Heart right ventricle (tissue), 16 donors: Measurements from ENCODE around the gene MLLT3. TPM values are rescaled to one million over a fixed set of nuclear protein-coding genes. Genes with fewer than 3 reads are reported as not detected.

Experiments used
- ATAC-seq, 8 donors: fragments of 200-7000 bp; cut with Tn5 transposase; one replicate each; pipeline ENCODE4 v1.9.1; 2020; ENCODE audit warnings: mild to moderate bottlenecking in 8 of 8, moderate library complexity in 8 of 8, moderate number of reproducible peaks in 1 of 8
- DNase-seq, 2 donors: peaks; one replicate each; pipeline ENCODE4 v3.0.0-alpha.2; 2020
- H3K27ac ChIP-seq, 10 donors: fragments of 200-600 bp; sonication (generic) in 2 of 10; one replicate each; pipeline versions ENCODE4 v1.5.0 to v1.8.0; 2020 to 2022; ENCODE audit warnings: mild to moderate bottlenecking in 3 of 10
- H3K27me3 ChIP-seq, 7 donors: fragments of 200-600 bp; one replicate each; pipeline ENCODE4 v1.8.0; 2021 to 2022; ENCODE audit warnings: mild to moderate bottlenecking in 2 of 7
- H3K36me3 ChIP-seq, 9 donors: fragments of 200-600 bp; sonication (generic) in 1 of 9; one replicate each; pipeline versions ENCODE4 v1.5.0 to v1.8.0; 2020 to 2022; ENCODE audit warnings: mild to moderate bottlenecking in 2 of 9
- H3K4me1 ChIP-seq, 9 donors: fragments of 200-600 bp; sonication (generic) in 1 of 9; one replicate each; pipeline versions ENCODE4 v1.5.0 to v1.8.0; 2020 to 2022; ENCODE audit warnings: mild to moderate bottlenecking in 4 of 9
- H3K4me3 ChIP-seq, 10 donors: fragments of 200-600 bp; sonication (generic) in 2 of 10; one replicate each; pipeline versions ENCODE4 v1.5.0 to v1.8.0; 2020 to 2022; ENCODE audit warnings: mild to moderate bottlenecking in 7 of 10, moderate library complexity in 2 of 10
- H3K9me3 ChIP-seq, 11 donors: fragments of 200-600 bp in 10 of 11; sonication (generic) in 2 of 11; one replicate each; pipeline versions ENCODE4 v1.5.0 to v1.8.0; 2013 to 2022; ENCODE audit warnings: mild to moderate bottlenecking in 2 of 11, control low read depth in 1 of 11, moderate library complexity in 1 of 11
- CTCF ChIP-seq, 9 donors: fragments of 200-600 bp; sonication (generic) in 2 of 9; IDR thresholded peaks; one replicate each; pipeline versions ENCODE4 v1.5.0 to v1.8.0; 2021 to 2022; ENCODE audit warnings: antibody characterized with exemption in 9 of 9, mild to moderate bottlenecking in 5 of 9, moderate library complexity in 1 of 9
- WGBS, 2 donors: extraction: QIAGEN DNeasy Blood & Tissue Kit; methylation state at CpG; one replicate each; pipeline ENCODE4 v1.1.7; 2013; ENCODE audit warnings: inconsistent platforms in 1 of 2; 5-methylcytosine and 5-hydroxymethylcytosine counted together
- intact Hi-C, 10 donors: fragments of 100-400 bp; cut with DNase I; formaldehyde crosslinking; loops; one replicate each; pipeline versions ENCODE4 v1.11.1 to v1.14.2; 2022
- polyA plus RNA-seq, 2 donors: library from polyadenylated mRNA; stranded (reverse); fragments of 200-250 nt; gene quantifications; one replicate each; pipeline ENCODE4 v1.2.3, GENCODE V29; 2013
- total RNA-seq, 10 donors: library from RNA; stranded (reverse); fragmentation: NEBNext Ultra II Directional in 3 of 10; extraction: Animal tissue kit (Norgen Biotek cat#: 25700) in 3 of 10; gene quantifications; one replicate each; pipeline versions ENCODE4 v1.2.1 to v1.2.4, GENCODE V29; 2021 to 2023
- donor health status: Arrhythmogenic right ventricular cardiomyopathy.
- donor health status: ischemic (EF 13 %, LVEDD 7.1; RV severe dilation, severe dysfunction).
- donor health status: healthy with polysubstance abuse.
- donor health status: DM: no; HTN: yes; CAD: no.
- donor health status: DM: no; HTN: no; CAD: no.
- donor health status: ischemic (EF 25% LVEDD 6.9; RV normal size, moderate dysfunction).
- donor health status: ischemic (EF 25% LVEDD 5.7; RV mildly dilated, moderate dysfunction).
- donor health status: healthy.
- donor health status: DM: yes; HTN: yes; CAD: no.
- donor health status: Ischemic cardiomyopathy.
- donor health status: ischemic (EF 35%, LVEDD 5.7; RV mildly dilated, moderate dysfunction).
- donor health status: nonischemic (EF 11% LVEDD 7.7; RV severe dilation, severe dysfunction).
- donor health status: DM: yes; HTN: yes; CAD: no.
- donor health status: PGD.
- donor health status: ischemic (EF 29% LVEDD 5.4; RV normal size, mild dysfunction).
- donor health status: nonischemic (EF 23%, LVEDD 6.1; RV moderate dilation, normal function).

Gene MLLT3
- total and polyA plus RNA-seq, 12 donors = 4.3 to 22.7 (median 13.5) TPM

- DNase-seq (no peak), ATAC-seq (no peak)
- Histone ChIP-seq H3K9me3 (no peaks in the 10 kb centered on the region), H3K36me3 (no peaks in the 10 kb centered on the region), H3K27ac (no peak overlapping the region), H3K4me1 (peaks cover 0 to 12% (median 0%) of the 10 kb centered on the region in 9 donors), H3K4me3 (no peak overlapping the region), H3K27me3 (no peaks in the 10 kb centered on the region)
- 93 to 97% methylated on average over 2 of the region's 2 CpGs for WGBS, 2 donors
- TF ChIP-seq CTCF (IDR thresholded peaks at IDR 0.05) = no peak
- intact Hi-C loops = loop anchor here in 1 of 10 donors (10.0 kb wide), 1 partner anchor 58 kb away; no protein-coding TSS in a partner anchor
Observed at GRCh38 chr9:20396509-20396908, 225.8 kb downstream of the MLLT3 start.

DNA sequence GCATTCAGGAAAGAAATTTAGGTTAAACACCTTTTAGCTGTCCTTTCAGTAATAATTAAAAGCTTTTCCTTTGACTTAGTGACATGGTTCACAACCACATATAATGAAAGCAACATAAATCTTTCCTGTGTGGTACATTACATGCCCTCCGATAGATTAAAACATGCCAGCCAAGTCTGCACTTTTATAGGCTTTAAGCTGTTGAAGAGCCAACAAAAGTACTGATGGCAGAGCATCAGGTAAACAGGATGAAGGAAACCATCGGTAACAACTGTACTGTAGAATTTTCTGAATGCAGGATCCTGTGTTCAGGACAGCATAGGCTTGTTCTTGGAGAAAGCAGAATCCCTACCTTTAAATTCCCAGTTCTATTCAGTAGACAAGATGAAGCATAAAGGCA is 226.6 kb downstream of the MLLT3 start:
- DNase-seq (no peak), ATAC-seq (no peak)
- TF ChIP-seq CTCF (IDR thresholded peaks at IDR 0.05) = no peak
- Histone ChIP-seq H3K4me1 (peaks cover 0 to 12% (median 0%) of the 10 kb centered on the region in 9 donors), H3K27ac (no peak overlapping the region), H3K9me3 (no peaks in the 10 kb centered on the region), H3K4me3 (no peak overlapping the region), H3K27me3 (no peaks in the 10 kb centered on the region), H3K36me3 (no peaks in the 10 kb centered on the region)
- WGBS, 2 donors = 71 to 79% methylated on average over 2 of the region's 2 CpGs
- intact Hi-C loops = loop anchor here in 1 of 10 donors (10.0 kb wide), 1 partner anchor 59 kb away; no protein-coding TSS in a partner anchor

GRCh38 chr9:20394969-20395368 is 227.3 kb downstream of the MLLT3 start:
- TF ChIP-seq CTCF (IDR thresholded peaks at IDR 0.05) = no peak
- 76 to 85% methylated on average over 5 of the region's 5 CpGs for WGBS, 2 donors
- no peak for DNase-seq
- intact Hi-C loops = loop anchor here in 1 of 10 donors (10.0 kb wide), 1 partner anchor 60 kb away; no protein-coding TSS in a partner anchor
- Histone ChIP-seq H3K4me3 (no peak overlapping the region), H3K9me3 (no peaks in the 10 kb centered on the region), H3K27ac (no peak overlapping the region), H3K4me1 (peaks cover 0 to 12% (median 0%) of the 10 kb centered on the region in 9 donors), H3K27me3 (no peaks in the 10 kb centered on the region), H3K36me3 (no peaks in the 10 kb centered on the region)
- ATAC-seq = no peak

DNA sequence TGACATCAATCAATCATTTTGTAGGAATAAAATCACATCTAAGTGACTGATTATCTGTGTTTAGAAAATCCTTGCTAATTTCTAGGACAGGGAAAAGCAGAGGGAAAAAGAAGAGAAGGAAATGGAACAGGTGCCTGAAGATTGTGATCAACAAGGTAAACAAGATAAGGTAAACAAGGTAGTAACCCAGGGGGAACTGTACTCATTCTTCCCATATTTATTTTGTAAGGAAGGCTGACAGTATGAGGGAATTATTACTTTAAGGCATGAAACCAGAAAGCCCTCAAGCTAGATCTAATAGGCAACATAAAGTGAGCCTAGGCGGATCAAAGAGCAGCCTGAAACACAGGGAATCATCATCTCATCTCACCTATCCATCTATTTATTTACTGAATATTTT is 231.1 kb downstream of the MLLT3 start:
- DNase-seq = no peak
- 94 to 100% methylated on average over 1 of the region's 1 CpG for WGBS, 2 donors
- no peak overlapping the region for H3K27ac ChIP-seq
- H3K4me1 ChIP-seq = peaks cover 0 to 10% (median 0%) of the 10 kb centered on the region in 9 donors
- intact Hi-C loops = loop anchor here in 1 of 10 donors (10.0 kb wide), 1 partner anchor 64 kb away; no protein-coding TSS in a partner anchor
- no peak for ATAC-seq
- no peak overlapping the region for H3K4me3 ChIP-seq
- TF ChIP-seq CTCF (IDR thresholded peaks at IDR 0.05) = no peak
- no peaks in the 10 kb centered on the region for H3K27me3 ChIP-seq
- peaks cover 0 to 7% (median 0%) of the 10 kb centered on the region in 11 donors for H3K9me3 ChIP-seq
- no peaks in the 10 kb centered on the region for H3K36me3 ChIP-seq
